K562 (cell line): Measurements from ENCODE around the gene HAUS6. TPM values are rescaled to one million over a fixed set of nuclear protein-coding genes. Genes with fewer than 3 reads are reported as not detected.

Source experiments
- CGGBP1 ChIP-seq: fragments of 250-450 bp; sonication (Bioruptor Pico); IDR thresholded peaks from 2 replicates; pipeline ENCODE4 v1.9.0; 2021; ENCODE audit warnings: mild to moderate bottlenecking
- NCOR1 ChIP-seq: fragments of 450-650 bp; IDR thresholded peaks from 2 replicates; pipeline ENCODE4 v1.6.1; 2016; ENCODE audit warnings: mild to moderate bottlenecking, moderate library complexity
- PHF21A ChIP-seq: fragments of 450-650 bp; IDR thresholded peaks from 2 replicates; pipeline ENCODE4 v1.6.1; 2017; ENCODE audit warnings: low read depth, borderline replicate concordance
- SMARCA5 ChIP-seq: fragments of 450-650 bp; IDR thresholded peaks from 2 replicates; pipeline ENCODE4 v1.6.1; 2016
- ZEB2 ChIP-seq: fragments of 450-650 bp; IDR thresholded peaks from 2 replicates; pipeline ENCODE4 v1.6.1; 2016
- polyA plus RNA-seq, 8 experiments: library from polyadenylated mRNA; depleted of rRNA in 4 of 8; stranded (reverse) in 5 of 8; unstranded in 3 of 8; fragments of >200 nt; fragmentation: Nextera tagmentation in 2 of 8; fragmentation: Illumina TruSeq in 1 of 8; extraction: Ambion mirVana in 2 of 8; extraction: Trizol in 1 of 8; gene quantifications; 2 replicates each; pipeline versions ENCODE4 v1.2.1 to v1.2.3, GENCODE V29; 2011 to 2014; ENCODE audit warnings: inconsistent platforms in 1 of 8, missing spikeins in 1 of 8
- total RNA-seq, 7 experiments: library from RNA; depleted of rRNA in 6 of 7; stranded (reverse); fragments of >200 nt in 6 of 7; fragmentation: Illumina TruSeq in 2 of 7; extraction: Trizol in 2 of 7; gene quantifications; 2 replicates each; pipeline versions ENCODE4 v1.2.1 to v1.2.3, GENCODE V29; 2011 to 2021; ENCODE audit warnings: low replicate concordance in 1 of 7
- TF ChIP-seq, protein P1 (sequence below): fragments of 450-650 bp; IDR thresholded peaks from 2 replicates; pipeline ENCODE4 v1.6.1; 2016
- TF ChIP-seq, protein P2 (sequence below): fragments of 150-350 bp; IDR thresholded peaks from 2 replicates; pipeline ENCODE4 v1.6.1; 2014; ENCODE audit warnings: low read depth, mild to moderate bottlenecking, low read length, borderline replicate concordance

HAUS6 gene
- total and polyA plus RNA-seq, 9 of the 15 experiments (the other 6 are each of a cell fraction or from before 2014, with no cell fraction given): 10.2 to 31.7 (median 23.1) TPM

GRCh38 chr9:19124430-19124793 is 21.7 kb upstream of the HAUS6 start (continued):
- TF ChIP-seq NCOR1 (no peak), CGGBP1 (CRISPR knock-in tag) (no peak), ZEB2 (no peak), PHF21A (no peak), SMARCA5 (no peak)
- TF ChIP-seq, protein P1, sequence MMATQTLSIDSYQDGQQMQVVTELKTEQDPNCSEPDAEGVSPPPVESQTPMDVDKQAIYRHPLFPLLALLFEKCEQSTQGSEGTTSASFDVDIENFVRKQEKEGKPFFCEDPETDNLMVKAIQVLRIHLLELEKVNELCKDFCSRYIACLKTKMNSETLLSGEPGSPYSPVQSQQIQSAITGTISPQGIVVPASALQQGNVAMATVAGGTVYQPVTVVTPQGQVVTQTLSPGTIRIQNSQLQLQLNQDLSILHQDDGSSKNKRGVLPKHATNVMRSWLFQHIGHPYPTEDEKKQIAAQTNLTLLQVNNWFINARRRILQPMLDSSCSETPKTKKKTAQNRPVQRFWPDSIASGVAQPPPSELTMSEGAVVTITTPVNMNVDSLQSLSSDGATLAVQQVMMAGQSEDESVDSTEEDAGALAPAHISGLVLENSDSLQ: no peak
- TF ChIP-seq, protein P2, sequence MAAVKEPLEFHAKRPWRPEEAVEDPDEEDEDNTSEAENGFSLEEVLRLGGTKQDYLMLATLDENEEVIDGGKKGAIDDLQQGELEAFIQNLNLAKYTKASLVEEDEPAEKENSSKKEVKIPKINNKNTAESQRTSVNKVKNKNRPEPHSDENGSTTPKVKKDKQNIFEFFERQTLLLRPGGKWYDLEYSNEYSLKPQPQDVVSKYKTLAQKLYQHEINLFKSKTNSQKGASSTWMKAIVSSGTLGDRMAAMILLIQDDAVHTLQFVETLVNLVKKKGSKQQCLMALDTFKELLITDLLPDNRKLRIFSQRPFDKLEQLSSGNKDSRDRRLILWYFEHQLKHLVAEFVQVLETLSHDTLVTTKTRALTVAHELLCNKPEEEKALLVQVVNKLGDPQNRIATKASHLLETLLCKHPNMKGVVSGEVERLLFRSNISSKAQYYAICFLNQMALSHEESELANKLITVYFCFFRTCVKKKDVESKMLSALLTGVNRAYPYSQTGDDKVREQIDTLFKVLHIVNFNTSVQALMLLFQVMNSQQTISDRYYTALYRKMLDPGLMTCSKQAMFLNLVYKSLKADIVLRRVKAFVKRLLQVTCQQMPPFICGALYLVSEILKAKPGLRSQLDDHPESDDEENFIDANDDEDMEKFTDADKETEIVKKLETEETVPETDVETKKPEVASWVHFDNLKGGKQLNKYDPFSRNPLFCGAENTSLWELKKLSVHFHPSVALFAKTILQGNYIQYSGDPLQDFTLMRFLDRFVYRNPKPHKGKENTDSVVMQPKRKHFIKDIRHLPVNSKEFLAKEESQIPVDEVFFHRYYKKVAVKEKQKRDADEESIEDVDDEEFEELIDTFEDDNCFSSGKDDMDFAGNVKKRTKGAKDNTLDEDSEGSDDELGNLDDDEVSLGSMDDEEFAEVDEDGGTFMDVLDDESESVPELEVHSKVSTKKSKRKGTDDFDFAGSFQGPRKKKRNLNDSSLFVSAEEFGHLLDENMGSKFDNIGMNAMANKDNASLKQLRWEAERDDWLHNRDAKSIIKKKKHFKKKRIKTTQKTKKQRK: no peak
